ENCODE results near the gene TANGO2. TPM values are rescaled to one million over a fixed set of nuclear protein-coding genes. Genes with fewer than 3 reads are reported as not detected.

Gene TANGO2
- total RNA-seq, 3 donors from 2014 or later: 17.5 to 29.7 (median 27.6) TPM

- TF ChIP-seq, protein P1, sequence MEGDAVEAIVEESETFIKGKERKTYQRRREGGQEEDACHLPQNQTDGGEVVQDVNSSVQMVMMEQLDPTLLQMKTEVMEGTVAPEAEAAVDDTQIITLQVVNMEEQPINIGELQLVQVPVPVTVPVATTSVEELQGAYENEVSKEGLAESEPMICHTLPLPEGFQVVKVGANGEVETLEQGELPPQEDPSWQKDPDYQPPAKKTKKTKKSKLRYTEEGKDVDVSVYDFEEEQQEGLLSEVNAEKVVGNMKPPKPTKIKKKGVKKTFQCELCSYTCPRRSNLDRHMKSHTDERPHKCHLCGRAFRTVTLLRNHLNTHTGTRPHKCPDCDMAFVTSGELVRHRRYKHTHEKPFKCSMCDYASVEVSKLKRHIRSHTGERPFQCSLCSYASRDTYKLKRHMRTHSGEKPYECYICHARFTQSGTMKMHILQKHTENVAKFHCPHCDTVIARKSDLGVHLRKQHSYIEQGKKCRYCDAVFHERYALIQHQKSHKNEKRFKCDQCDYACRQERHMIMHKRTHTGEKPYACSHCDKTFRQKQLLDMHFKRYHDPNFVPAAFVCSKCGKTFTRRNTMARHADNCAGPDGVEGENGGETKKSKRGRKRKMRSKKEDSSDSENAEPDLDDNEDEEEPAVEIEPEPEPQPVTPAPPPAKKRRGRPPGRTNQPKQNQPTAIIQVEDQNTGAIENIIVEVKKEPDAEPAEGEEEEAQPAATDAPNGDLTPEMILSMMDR (IDR thresholded peaks at IDR 0.05): no peak
- ATAC-seq (no peak), DNase-seq (no peak)
- Histone ChIP-seq H3K4me3 (no peak overlapping the region), H3K9me3 (no peaks in the 10 kb centered on the region), H3K4me1 (ENCODE audit: low read depth) (no peaks in the 10 kb centered on the region), H3K36me3 (ENCODE audit: low read depth) (no peaks in the 10 kb centered on the region)
- intact Hi-C loops (cut with DNase I, micrococcal nuclease): no loop called here
Observed at GRCh38 chr22:19977296-19978243, 43.3 kb upstream of the TANGO2 start.

DNA sequence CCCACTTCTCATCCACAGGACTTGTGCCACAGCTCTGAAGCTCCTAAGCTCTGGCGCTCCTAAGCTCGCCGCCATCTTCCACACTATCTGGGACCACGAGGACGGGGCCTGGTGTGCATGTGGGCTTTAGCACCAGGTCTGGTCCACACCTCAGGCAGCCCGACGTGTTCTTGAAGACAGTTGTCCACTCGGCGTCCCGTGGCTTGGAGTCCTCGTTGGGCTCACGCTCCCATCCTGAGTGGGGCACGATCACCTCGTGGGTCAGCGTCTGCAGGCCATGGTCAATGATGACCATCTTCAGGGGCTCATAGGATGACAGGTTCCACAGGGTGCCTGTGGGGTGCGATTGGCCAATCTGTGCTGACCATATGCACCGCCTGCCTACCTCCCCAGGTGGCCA, 42.2 kb upstream of the TANGO2 start:
- H3K9me3 ChIP-seq: no peaks in the 10 kb centered on the region
- intact Hi-C loops (cut with DNase I, micrococcal nuclease): no loop called here
- no peak overlapping the region for H3K4me3 ChIP-seq
- no peaks in the 10 kb centered on the region for H3K36me3 ChIP-seq (ENCODE audit: low read depth)
- TF ChIP-seq, protein P1 (IDR thresholded peaks at IDR 0.05): no peak
- ATAC-seq (no peak), DNase-seq (no peak)
- H3K4me1 ChIP-seq (ENCODE audit: low read depth): no peaks in the 10 kb centered on the region

DNA sequence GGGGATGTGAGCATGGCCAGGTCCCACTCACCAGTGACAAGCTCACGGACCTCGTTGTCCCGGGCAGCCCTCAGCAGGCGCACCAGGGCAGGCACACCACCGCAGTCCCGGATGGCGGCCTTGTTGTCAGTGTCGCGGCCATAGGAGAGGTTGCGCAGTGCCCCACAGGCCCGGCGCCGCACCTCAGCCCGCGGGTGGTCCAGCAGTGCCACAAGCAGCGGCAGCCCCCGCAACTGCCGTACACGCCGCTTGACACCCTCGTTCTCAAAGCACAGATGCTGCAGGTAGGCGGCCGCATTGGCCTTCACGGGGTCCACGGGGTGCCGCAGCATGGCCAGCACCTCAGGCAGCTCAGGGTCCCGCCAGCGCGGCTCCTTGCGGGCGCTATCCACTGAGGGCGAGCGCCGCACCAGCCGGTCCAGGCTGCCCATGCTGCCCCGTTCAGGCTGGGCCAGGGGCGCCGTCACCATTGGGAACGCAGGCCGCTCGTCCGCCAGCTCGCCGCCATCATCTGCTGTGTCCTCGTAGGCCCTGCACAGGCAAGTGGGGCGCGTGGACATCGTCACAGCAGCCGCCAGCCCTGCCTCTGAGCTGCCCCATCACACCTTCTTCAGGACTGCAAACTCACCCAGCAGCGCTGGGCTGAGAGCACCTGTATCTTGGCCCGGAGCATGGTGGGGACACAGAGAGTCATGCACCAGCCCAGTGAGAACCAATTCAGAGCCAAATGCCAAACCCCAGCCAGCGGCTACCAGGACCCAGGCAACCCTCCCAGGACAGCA, 41.0 kb upstream of the TANGO2 start:
- TF ChIP-seq, protein P1 (IDR thresholded peaks at IDR 0.05): no peak
- DNase-seq: peak in 1 of 3 donors; percentile 14
- no peaks in the 10 kb centered on the region for H3K4me1 ChIP-seq (ENCODE audit: low read depth)
- H3K9me3 ChIP-seq: no peaks in the 10 kb centered on the region
- ATAC-seq: no peak
- no peak overlapping the region for H3K4me3 ChIP-seq
- intact Hi-C loops (cut with DNase I, micrococcal nuclease): no loop called here
- no peaks in the 10 kb centered on the region for H3K36me3 ChIP-seq (ENCODE audit: low read depth)

GRCh38 chr22:19980766-19981165, 40.1 kb upstream of the TANGO2 start:
- ATAC-seq (no peak), DNase-seq (peak in 2 of 3 donors; percentile 7 to 12)
- TF ChIP-seq, protein P1 (IDR thresholded peaks at IDR 0.05): no peak
- no peak overlapping the region for H3K4me3 ChIP-seq
- peaks cover under 1% of the 10 kb centered on the region for H3K4me1 ChIP-seq (ENCODE audit: low read depth)
- H3K9me3 ChIP-seq: no peaks in the 10 kb centered on the region
- H3K36me3 ChIP-seq (ENCODE audit: low read depth): no peaks in the 10 kb centered on the region
- intact Hi-C loops (cut with DNase I, micrococcal nuclease): no loop called here

- Histone ChIP-seq H3K4me1 (ENCODE audit: low read depth) (peaks cover 7% of the 10 kb centered on the region), H3K9me3 (no peaks in the 10 kb centered on the region), H3K4me3 (no peak overlapping the region), H3K36me3 (ENCODE audit: low read depth) (no peaks in the 10 kb centered on the region)
- ATAC-seq (no peak), DNase-seq (peak in 2 of 3 donors; percentile 21 to 47)
- intact Hi-C loops (cut with DNase I, micrococcal nuclease): no loop called here
- TF ChIP-seq, protein P1 (IDR thresholded peaks at IDR 0.05): no peak
Observed at GRCh38 chr22:19981171-19981960, 39.5 kb upstream of the TANGO2 start.

All from mucosa of descending colon (tissue), 3 donors.